Measurements from ENCODE around the gene KCNQ1OT1. TPM values are rescaled to one million over a fixed set of nuclear protein-coding genes. Genes with fewer than 3 reads are reported as not detected.

Gene KCNQ1OT1
- polyA plus RNA-seq, 1 of the 3 experiments (the other 2 are of a cell fraction): 0.03 TPM

DNA sequence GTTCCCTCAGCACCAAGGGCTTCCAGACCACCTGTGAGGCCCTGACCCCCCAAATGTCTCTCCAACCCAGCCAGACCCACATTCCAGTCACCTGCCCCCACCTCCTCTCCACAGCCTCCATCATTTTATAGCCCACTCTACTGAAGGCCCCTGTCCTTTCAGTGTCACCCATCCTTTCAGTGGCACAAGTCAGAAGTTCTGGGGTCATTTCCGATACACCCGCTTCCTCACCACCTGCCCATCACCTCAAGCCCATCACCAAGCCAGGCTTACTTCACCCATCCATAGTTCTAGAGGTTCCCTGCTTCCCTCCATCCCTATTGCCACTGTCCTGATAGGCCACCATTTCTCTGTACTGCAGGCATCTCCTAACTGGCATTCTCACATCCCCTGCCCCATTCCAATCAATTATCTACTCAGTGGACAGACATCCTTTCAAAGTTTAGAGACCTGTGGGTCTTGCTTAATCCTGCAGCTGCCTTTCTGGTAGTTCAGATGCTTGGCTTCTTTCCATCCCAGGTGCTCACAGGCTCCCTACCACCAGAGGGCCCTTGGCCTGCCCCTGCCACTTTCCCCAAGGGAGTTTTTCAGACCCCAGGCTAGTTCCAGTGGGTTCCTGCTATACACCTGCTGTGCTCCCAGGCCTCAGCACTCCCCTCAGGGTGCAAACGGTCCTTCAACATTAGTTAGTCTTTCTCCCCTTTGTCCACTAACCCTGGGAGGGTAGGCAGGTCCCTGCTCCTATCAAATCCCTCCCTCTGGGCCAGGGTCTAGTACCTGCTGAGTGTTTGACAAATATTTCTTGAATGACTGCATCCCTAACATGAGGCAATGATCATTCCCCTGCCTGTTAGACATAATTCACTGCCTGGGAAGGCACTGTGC is 7.6 kb downstream of the KCNQ1OT1 start:
- Histone ChIP-seq H4K20me1 (ENCODE audit: insufficient read depth) (peaks cover 91% of the 10 kb centered on the region), H3K79me2 (ENCODE audit: insufficient read depth) (peaks cover 58% of the 10 kb centered on the region), H3K4me3 (ENCODE audit: low read depth in 2 of 2, low read length in 1 of 2) (no peak overlapping the region), H3K4me1 (ENCODE audit: control insufficient read depth in 1 of 2, insufficient read depth in 2 of 2, low read depth in 1 of 2, low read length in 1 of 2) (peaks cover 0 to 66% of the 10 kb centered on the region in 2 experiments; a peak in 1 of 4 replicates), H3K27ac (ENCODE audit: low read depth in 2 of 2, low read length in 1 of 2) (no peak overlapping the region), H3F3A (replicated peaks; ENCODE audit: insufficient read depth) (no peaks in the 10 kb centered on the region), H3K9me3 (no peaks in the 10 kb centered on the region), H2AFZ (ENCODE audit: low read depth) (no peak overlapping the region), H3K9ac (no peak overlapping the region), H3K9me2 (no peaks in the 10 kb centered on the region), H3K36me3 (replicated peaks in 1 of 2; ENCODE audit: control insufficient read depth in 1 of 2, insufficient read depth in 2 of 2, low read length in 1 of 2) (no peaks in the 10 kb centered on the region), H3K27me3 (ENCODE audit: insufficient read depth) (no peaks in the 10 kb centered on the region), H3K4me2 (no peak overlapping the region)
- ChIA-PET CTCF (interaction anchor here (1.3 to 3.5 kb wide), 7 partner anchors 11 to 195 kb away, joined by 3 to 19 read pairs (median 6); partner anchors contain the start of gene CDKN1C), POLR2A (no interaction called here)
- DNase-seq: no peak
- 69% methylated on average over 3 of the region's 3 CpGs for WGBS (ENCODE audit: low lambda C conversion rate)
- TF ChIP-seq, protein P1, sequence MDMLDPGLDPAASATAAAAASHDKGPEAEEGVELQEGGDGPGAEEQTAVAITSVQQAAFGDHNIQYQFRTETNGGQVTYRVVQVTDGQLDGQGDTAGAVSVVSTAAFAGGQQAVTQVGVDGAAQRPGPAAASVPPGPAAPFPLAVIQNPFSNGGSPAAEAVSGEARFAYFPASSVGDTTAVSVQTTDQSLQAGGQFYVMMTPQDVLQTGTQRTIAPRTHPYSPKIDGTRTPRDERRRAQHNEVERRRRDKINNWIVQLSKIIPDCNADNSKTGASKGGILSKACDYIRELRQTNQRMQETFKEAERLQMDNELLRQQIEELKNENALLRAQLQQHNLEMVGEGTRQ (IDR thresholded peaks at IDR 0.05; ENCODE audit: borderline replicate concordance, low read depth, low read length): no peak
- peak; percentile 18; the same call in 1 of the 2 replicates for TF ChIP-seq RAD21 (IDR thresholded peaks at IDR 0.05; ENCODE audit: low read length)
- TF ChIP-seq, protein P2, sequence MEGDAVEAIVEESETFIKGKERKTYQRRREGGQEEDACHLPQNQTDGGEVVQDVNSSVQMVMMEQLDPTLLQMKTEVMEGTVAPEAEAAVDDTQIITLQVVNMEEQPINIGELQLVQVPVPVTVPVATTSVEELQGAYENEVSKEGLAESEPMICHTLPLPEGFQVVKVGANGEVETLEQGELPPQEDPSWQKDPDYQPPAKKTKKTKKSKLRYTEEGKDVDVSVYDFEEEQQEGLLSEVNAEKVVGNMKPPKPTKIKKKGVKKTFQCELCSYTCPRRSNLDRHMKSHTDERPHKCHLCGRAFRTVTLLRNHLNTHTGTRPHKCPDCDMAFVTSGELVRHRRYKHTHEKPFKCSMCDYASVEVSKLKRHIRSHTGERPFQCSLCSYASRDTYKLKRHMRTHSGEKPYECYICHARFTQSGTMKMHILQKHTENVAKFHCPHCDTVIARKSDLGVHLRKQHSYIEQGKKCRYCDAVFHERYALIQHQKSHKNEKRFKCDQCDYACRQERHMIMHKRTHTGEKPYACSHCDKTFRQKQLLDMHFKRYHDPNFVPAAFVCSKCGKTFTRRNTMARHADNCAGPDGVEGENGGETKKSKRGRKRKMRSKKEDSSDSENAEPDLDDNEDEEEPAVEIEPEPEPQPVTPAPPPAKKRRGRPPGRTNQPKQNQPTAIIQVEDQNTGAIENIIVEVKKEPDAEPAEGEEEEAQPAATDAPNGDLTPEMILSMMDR (IDR thresholded peaks at IDR 0.05): peak; percentile 18; the same call in 1 of the 2 replicates
- TF ChIP-seq SMC3 (IDR thresholded peaks at IDR 0.05; ENCODE audit: low read depth, low read length): 0 out of 2 replicates have a peak, but pooled peaks have one; percentile 22
- TF ChIP-seq SIN3A (IDR thresholded peaks at IDR 0.05; ENCODE audit: borderline replicate concordance, low read depth, low read length): no peak

DNA sequence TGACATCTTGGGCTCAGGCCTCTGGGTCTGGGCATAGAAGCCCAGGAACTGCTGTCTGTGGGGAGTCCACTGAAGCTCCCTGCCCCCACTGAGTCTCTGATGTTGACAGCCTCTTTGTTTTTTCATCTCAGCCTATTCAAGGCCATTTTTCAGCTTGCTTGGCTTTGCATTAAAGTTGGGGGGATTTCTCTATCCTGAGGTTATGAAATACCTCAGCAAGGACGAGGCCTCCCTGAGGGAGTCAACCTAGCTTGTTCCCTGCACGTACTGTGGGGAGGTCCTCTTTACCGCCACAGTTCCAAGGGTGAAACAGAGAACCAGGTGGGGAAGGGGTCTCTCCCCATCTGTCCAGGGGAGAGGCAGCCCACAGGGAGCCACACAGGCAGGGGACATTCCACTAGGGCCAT is 8.4 kb downstream of the KCNQ1OT1 start:
- peaks cover 91% of the 10 kb centered on the region for H4K20me1 ChIP-seq (ENCODE audit: insufficient read depth)
- no peaks in the 10 kb centered on the region for H3K27me3 ChIP-seq (ENCODE audit: insufficient read depth)
- H3K9ac ChIP-seq: no peak overlapping the region
- peaks cover 0 to 75% of the 10 kb centered on the region in 2 experiments; a peak in 1 of 4 replicates for H3K4me1 ChIP-seq (ENCODE audit: control insufficient read depth in 1 of 2, insufficient read depth in 2 of 2, low read depth in 1 of 2, low read length in 1 of 2)
- H3K36me3 ChIP-seq (replicated peaks in 1 of 2; ENCODE audit: control insufficient read depth in 1 of 2, insufficient read depth in 2 of 2, low read length in 1 of 2): no peaks in the 10 kb centered on the region
- no peak for DNase-seq
- no peak overlapping the region for H2AFZ ChIP-seq (ENCODE audit: low read depth)
- H3K4me3 ChIP-seq (ENCODE audit: low read depth in 2 of 2, low read length in 1 of 2): no peak overlapping the region
- POLR2A ChIA-PET: interaction anchor here (1.5 to 2.2 kb wide), 2 partner anchors 8 to 88 kb away, joined by 4 to 7 read pairs; partner anchors contain the start of gene KCNQ1OT1
- 83% methylated on average over 3 of the region's 3 CpGs for WGBS (ENCODE audit: low lambda C conversion rate)
- H3K79me2 ChIP-seq (ENCODE audit: insufficient read depth): peaks cover 51% of the 10 kb centered on the region
- no peak overlapping the region for H3K4me2 ChIP-seq
- H3F3A ChIP-seq (replicated peaks; ENCODE audit: insufficient read depth): no peaks in the 10 kb centered on the region
- H3K27ac ChIP-seq (ENCODE audit: low read depth in 2 of 2, low read length in 1 of 2): no peak overlapping the region
- no peaks in the 10 kb centered on the region for H3K9me3 ChIP-seq
- H3K9me2 ChIP-seq: no peaks in the 10 kb centered on the region
- CTCF ChIA-PET: interaction anchor here (1.3 to 9.0 kb wide), 7 partner anchors 11 to 196 kb away, joined by 3 to 52 read pairs (median 8); partner anchors contain the start of gene CDKN1C
- no peak for TF ChIP-seq TCF12 (IDR thresholded peaks at IDR 0.05)
- TF ChIP-seq ELF1 (IDR thresholded peaks at IDR 0.05): no peak
- TF ChIP-seq, protein P2 (IDR thresholded peaks at IDR 0.05): no peak
- TF ChIP-seq TEAD4 (IDR thresholded peaks at IDR 0.05; ENCODE audit: borderline replicate concordance, insufficient read depth): no peak
- no peak for TF ChIP-seq EZH2phosphoT487 (IDR thresholded peaks at IDR 0.05; ENCODE audit: borderline replicate concordance, low read depth)
- no peak for TF ChIP-seq FOSL2 (IDR thresholded peaks at IDR 0.05; ENCODE audit: borderline replicate concordance, low read depth)
- TF ChIP-seq, protein P3, sequence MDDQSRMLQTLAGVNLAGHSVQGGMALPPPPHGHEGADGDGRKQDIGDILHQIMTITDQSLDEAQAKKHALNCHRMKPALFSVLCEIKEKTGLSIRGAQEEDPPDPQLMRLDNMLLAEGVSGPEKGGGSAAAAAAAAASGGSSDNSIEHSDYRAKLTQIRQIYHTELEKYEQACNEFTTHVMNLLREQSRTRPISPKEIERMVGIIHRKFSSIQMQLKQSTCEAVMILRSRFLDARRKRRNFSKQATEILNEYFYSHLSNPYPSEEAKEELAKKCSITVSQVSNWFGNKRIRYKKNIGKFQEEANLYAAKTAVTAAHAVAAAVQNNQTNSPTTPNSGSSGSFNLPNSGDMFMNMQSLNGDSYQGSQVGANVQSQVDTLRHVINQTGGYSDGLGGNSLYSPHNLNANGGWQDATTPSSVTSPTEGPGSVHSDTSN (IDR thresholded peaks at IDR 0.05): no peak
- no peak for TF ChIP-seq TAF1 (IDR thresholded peaks at IDR 0.05; ENCODE audit: borderline replicate concordance, low read depth, low read length)
- TF ChIP-seq SMC3 (IDR thresholded peaks at IDR 0.05; ENCODE audit: low read depth, low read length): no peak
- TF ChIP-seq FOXM1 (IDR thresholded peaks at IDR 0.05; ENCODE audit: low read depth): no peak
- no peak for TF ChIP-seq FOXJ3 (CRISPR knock-in tag; IDR thresholded peaks at IDR 0.05)
- TF ChIP-seq RCOR1 (IDR thresholded peaks at IDR 0.05; ENCODE audit: low read length): no peak
- TF ChIP-seq RFX5 (IDR thresholded peaks at IDR 0.05; ENCODE audit: low read length): no peak
- TF ChIP-seq, protein P4, sequence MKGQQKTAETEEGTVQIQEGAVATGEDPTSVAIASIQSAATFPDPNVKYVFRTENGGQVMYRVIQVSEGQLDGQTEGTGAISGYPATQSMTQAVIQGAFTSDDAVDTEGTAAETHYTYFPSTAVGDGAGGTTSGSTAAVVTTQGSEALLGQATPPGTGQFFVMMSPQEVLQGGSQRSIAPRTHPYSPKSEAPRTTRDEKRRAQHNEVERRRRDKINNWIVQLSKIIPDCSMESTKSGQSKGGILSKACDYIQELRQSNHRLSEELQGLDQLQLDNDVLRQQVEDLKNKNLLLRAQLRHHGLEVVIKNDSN (IDR thresholded peaks at IDR 0.05; ENCODE audit: borderline replicate concordance, low read depth): no peak
- TF ChIP-seq POLR2AphosphoS5 (IDR thresholded peaks at IDR 0.05; ENCODE audit: low read depth, low read length): no peak
- TF ChIP-seq JUND (IDR thresholded peaks at IDR 0.05): no peak

All from SK-N-SH (cell line).